PC-9 (cell line): ENCODE results near the gene JDP2. TPM values are rescaled to one million over a fixed set of nuclear protein-coding genes. Genes with fewer than 3 reads are reported as not detected.

ENCODE experiments used
- BruUV-seq: library from RNA; stranded (reverse); fragments of 400-500 nt; replicated peaks from 2 replicates; lab custom pipeline; 2021; lab: Mats Ljungman, UMichigan
- CTCF ChIA-PET: fragments of 300-600 bp; sonication (Branson Sonifier 250); formaldehyde crosslinking; loops from one replicate; lab custom pipeline; 2022; ENCODE audit warnings: antibody characterized with exemption; lab: Charles Lee
- POLR2A ChIA-PET: fragments of 300-600 bp; sonication (Branson Sonifier 250); formaldehyde crosslinking; loops from one replicate; lab custom pipeline; 2022; ENCODE audit warnings: antibody characterized with exemption; ENCODE audit not compliant: unreplicated experiment; lab: Charles Lee
- DNase-seq, 2 experiments: peaks; one replicate each; pipeline versions ENCODE4 v3.0.0 to v3.0.0-alpha.2; 2015 to 2022; ENCODE audit warnings: mixed read lengths in 1 of 2
- H2AFZ ChIP-seq: fragments of 200-600 bp; sonication (generic); 2 replicates; pipeline ENCODE4 v1.8.1; 2017; ENCODE audit warnings: antibody characterized with exemption
- H3F3A ChIP-seq: fragments of 200-600 bp; sonication (generic); 2 replicates; pipeline ENCODE4 v1.8.1; 2017; ENCODE audit warnings: antibody characterized with exemption, mild to moderate bottlenecking, low read depth; ENCODE audit not compliant: insufficient read depth
- H3K27ac ChIP-seq: fragments of 200-600 bp; sonication (generic); 2 replicates; pipeline ENCODE4 v1.6.1; 2016; ENCODE audit warnings: mixed run types
- H3K27me3 ChIP-seq: fragments of 200-600 bp; sonication (generic); 2 replicates; pipeline ENCODE4 v1.6.1; 2016; ENCODE audit warnings: low read depth, mixed run types; ENCODE audit not compliant: insufficient read depth
- H3K36me3 ChIP-seq: fragments of 200-600 bp; sonication (generic); 2 replicates; pipeline ENCODE4 v1.6.1; 2016; ENCODE audit warnings: low read depth, mixed run types
- H3K4me1 ChIP-seq: fragments of 200-600 bp; sonication (generic); replicated peaks from 2 replicates; pipeline ENCODE4 v1.6.1; 2016; ENCODE audit warnings: mixed run types; ENCODE audit not compliant: insufficient read depth
- H3K4me2 ChIP-seq: fragments of 200-600 bp; sonication (generic); 2 replicates; pipeline ENCODE4 v1.6.1; 2017; ENCODE audit warnings: mixed run types
- H3K4me3 ChIP-seq: fragments of 200-600 bp; sonication (generic); 2 replicates; pipeline ENCODE4 v1.6.1; 2016; ENCODE audit warnings: mixed run types
- H3K79me2 ChIP-seq: fragments of 200-600 bp; sonication (generic); 2 replicates; pipeline ENCODE4 v1.6.1; 2017; ENCODE audit warnings: low read depth, mixed run types
- H3K9me2 ChIP-seq: fragments of 200-600 bp; sonication (generic); 2 replicates; pipeline ENCODE4 v1.8.1; 2017; ENCODE audit warnings: mild to moderate bottlenecking; ENCODE audit not compliant: insufficient read depth
- H3K9me3 ChIP-seq: fragments of 200-600 bp; sonication (generic); 2 replicates; pipeline ENCODE4 v1.8.1; 2016; ENCODE audit warnings: low read depth; ENCODE audit not compliant: insufficient read depth
- H4K20me1 ChIP-seq: fragments of 200-600 bp; sonication (generic); 2 replicates; pipeline ENCODE4 v1.8.1; 2017; ENCODE audit not compliant: insufficient read depth
- CTCF ChIP-seq: fragments of 200-600 bp; sonication (generic); conservative IDR thresholded peaks from 2 replicates; pipeline ENCODE4 v1.6.1; 2017; ENCODE audit warnings: mixed run types, antibody characterized with exemption, mild to moderate bottlenecking, moderate library complexity
- EZH2 ChIP-seq: fragments of 200-600 bp; sonication (generic); IDR thresholded peaks from 2 replicates; pipeline ENCODE4 v1.8.0; 2017; ENCODE audit warnings: antibody characterized with exemption, low read depth
- intact Hi-C: fragments of 100-400 bp; cut with micrococcal nuclease; formaldehyde crosslinking; loops from one replicate; pipeline ENCODE4 v1.10.0; 2022; ENCODE audit not compliant: unreplicated experiment
- total RNA-seq: library from RNA; stranded (reverse); gene quantifications from 2 replicates; pipeline ENCODE4 v1.2.3, GENCODE V29; 2021

Gene JDP2
- total RNA-seq, 1 experiment from 2014 or later, result 186 TPM

- intact Hi-C loops, result loop anchor here (1.0 to 10.0 kb wide), 7 partner anchors 28 to 301 kb away; no protein-coding TSS in a partner anchor
- Histone ChIP-seq H3F3A (peaks cover under 1% of the 10 kb centered on the region; the same call in 1 of the 2 replicates), H3K9me2 (no peaks in the 10 kb centered on the region), H3K4me3 (no peak overlapping the region), H3K27ac (peak overlapping the region; percentile 28), H3K4me1 (peaks cover 5% of the 10 kb centered on the region; the same call in 1 of the 2 replicates), H3K9me3 (no peaks in the 10 kb centered on the region), H2AFZ (no peak overlapping the region), H4K20me1 (no peaks in the 10 kb centered on the region), H3K36me3 (no peaks in the 10 kb centered on the region), H3K27me3 (no peaks in the 10 kb centered on the region), H3K79me2 (no peaks in the 10 kb centered on the region), H3K4me2 (no peak overlapping the region)
- DNase-seq, result peak; percentile 73 to 77
- POLR2A ChIA-PET, result interaction anchor here (0.6 to 0.7 kb wide), 2 partner anchors 28 to 500 kb away, joined by 5 to 20 read pairs; no protein-coding TSS in a partner anchor
- CTCF ChIA-PET, result interaction anchor here (0.6 to 1.3 kb wide), 4 partner anchors 42 to 489 kb away, joined by 3 to 7 read pairs (median 4); no protein-coding TSS in a partner anchor
- TF ChIP-seq CTCF (no peak), EZH2 (no peak)
- BruUV-seq, result no TSS peak
Observed at GRCh38 chr14:75493592-75494087, 65.8 kb downstream of the JDP2 start.

- CTCF ChIA-PET, result interaction anchor here (0.5 to 1.3 kb wide), 7 partner anchors 31 to 700 kb away, joined by 3 to 5 read pairs (median 4); no protein-coding TSS in a partner anchor
- POLR2A ChIA-PET, result interaction anchor here (0.6 to 0.7 kb wide), 2 partner anchors 28 to 59 kb away, joined by 3 to 5 read pairs; partner anchors contain the start of gene BATF
- H3K79me2 ChIP-seq, result no peaks in the 10 kb centered on the region
- H3K4me3 ChIP-seq, result no peak overlapping the region
- BruUV-seq, result no TSS peak
- no peaks in the 10 kb centered on the region for H3F3A ChIP-seq
- no peaks in the 10 kb centered on the region for H3K9me3 ChIP-seq
- TF ChIP-seq EZH2 (no peak), CTCF (no peak)
- H3K27ac ChIP-seq, result no peak overlapping the region
- H4K20me1 ChIP-seq, result no peaks in the 10 kb centered on the region
- peaks cover 4% of the 10 kb centered on the region; the same call in 1 of the 2 replicates for H3K4me1 ChIP-seq
- no peaks in the 10 kb centered on the region for H3K27me3 ChIP-seq
- no peaks in the 10 kb centered on the region for H3K36me3 ChIP-seq
- H3K4me2 ChIP-seq, result no peak overlapping the region
- H2AFZ ChIP-seq, result no peak overlapping the region
- DNase-seq, result no peak
- intact Hi-C loops, result loop anchor here (10.0 kb wide), 1 partner anchor 300 kb away; no protein-coding TSS in a partner anchor
- no peaks in the 10 kb centered on the region for H3K9me2 ChIP-seq
Observed at GRCh38 chr14:75494896-75495295, 67.1 kb downstream of the JDP2 start.

- no peak overlapping the region for H3K4me3 ChIP-seq
- H2AFZ ChIP-seq, result no peak overlapping the region
- H3K4me2 ChIP-seq, result no peak overlapping the region
- POLR2A ChIA-PET, result interaction anchor here (0.7 kb wide), 1 partner anchor 59 kb away, joined by 5 read pairs; no protein-coding TSS in a partner anchor
- no peaks in the 10 kb centered on the region for H3K79me2 ChIP-seq
- TF ChIP-seq EZH2, result no peak
- no peak for TF ChIP-seq CTCF
- H3K27me3 ChIP-seq, result no peaks in the 10 kb centered on the region
- no peaks in the 10 kb centered on the region for H4K20me1 ChIP-seq
- no TSS peak for BruUV-seq
- no peak for DNase-seq
- H3K27ac ChIP-seq, result no peak overlapping the region
- H3F3A ChIP-seq, result no peaks in the 10 kb centered on the region
- peaks cover 4% of the 10 kb centered on the region; the same call in 1 of the 2 replicates for H3K4me1 ChIP-seq
- no peaks in the 10 kb centered on the region for H3K9me2 ChIP-seq
- no peaks in the 10 kb centered on the region for H3K9me3 ChIP-seq
- CTCF ChIA-PET, result interaction anchor here (0.5 to 1.2 kb wide), 6 partner anchors 29 to 1415 kb away, joined by 3 to 5 read pairs (median 4); no protein-coding TSS in a partner anchor
- intact Hi-C loops, result loop anchor here (10.0 kb wide), 1 partner anchor 299 kb away; no protein-coding TSS in a partner anchor
- H3K36me3 ChIP-seq, result no peaks in the 10 kb centered on the region
Observed at GRCh38 chr14:75495399-75495798, 67.6 kb downstream of the JDP2 start.
